Thyroid gland (tissue), 4 donors: ENCODE data around the gene MGAT5B.

Experiments used
- POLR2A ChIP-seq, 2 donors: fragments of 450-650 bp; IDR thresholded peaks; one replicate each; pipeline ENCODE4 v1.6.1; 2017; ENCODE audit warnings: antibody characterized with exemption in 2 of 2, mild to moderate bottlenecking in 2 of 2, moderate library complexity in 1 of 2
- TF ChIP-seq, protein P1 (sequence below), 6 experiments: fragments of 200-600 bp in 3 of 6; fragments of 450-650 bp in 3 of 6; sonication (generic) in 3 of 6; IDR thresholded peaks; one replicate each; pipeline ENCODE4 v1.5.1; 2016 to 2019; ENCODE audit warnings: antibody characterized with exemption in 6 of 6, mild to moderate bottlenecking in 2 of 6, inconsistent platforms in 1 of 6, moderate library complexity in 1 of 6

DNA sequence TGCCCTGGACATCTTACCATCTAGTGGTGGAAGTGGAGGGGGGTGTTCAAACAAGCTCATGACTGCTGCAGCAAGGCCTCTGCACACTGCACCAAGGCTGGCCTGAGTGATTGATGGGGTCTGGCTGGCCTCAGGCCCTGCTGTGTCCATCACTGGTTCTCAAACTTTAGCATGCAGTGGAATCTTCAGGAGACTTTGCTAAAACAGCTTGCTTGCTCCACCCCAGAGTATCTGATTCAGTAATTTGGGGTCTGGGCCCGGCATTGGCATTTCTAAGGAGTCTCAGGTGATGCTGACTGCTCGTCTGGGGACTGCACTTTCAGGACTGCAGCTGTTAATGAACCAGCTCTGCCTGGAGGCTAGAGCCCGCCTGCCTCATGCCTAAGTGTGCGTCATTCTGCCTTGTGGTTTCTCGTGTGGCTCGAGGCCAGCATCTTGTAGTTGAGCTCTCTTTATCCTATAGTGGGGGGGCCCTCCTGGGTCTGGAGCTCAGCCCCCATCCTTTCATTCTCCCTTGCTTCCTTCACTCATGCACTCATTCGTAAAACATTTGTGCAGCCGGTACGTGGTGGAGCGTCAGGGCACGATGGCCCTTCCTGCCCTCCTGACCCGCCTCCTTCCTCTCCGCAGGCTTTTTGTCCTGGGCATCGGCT, 4.1 kb downstream of the MGAT5B start:
- TF ChIP-seq, protein P1, sequence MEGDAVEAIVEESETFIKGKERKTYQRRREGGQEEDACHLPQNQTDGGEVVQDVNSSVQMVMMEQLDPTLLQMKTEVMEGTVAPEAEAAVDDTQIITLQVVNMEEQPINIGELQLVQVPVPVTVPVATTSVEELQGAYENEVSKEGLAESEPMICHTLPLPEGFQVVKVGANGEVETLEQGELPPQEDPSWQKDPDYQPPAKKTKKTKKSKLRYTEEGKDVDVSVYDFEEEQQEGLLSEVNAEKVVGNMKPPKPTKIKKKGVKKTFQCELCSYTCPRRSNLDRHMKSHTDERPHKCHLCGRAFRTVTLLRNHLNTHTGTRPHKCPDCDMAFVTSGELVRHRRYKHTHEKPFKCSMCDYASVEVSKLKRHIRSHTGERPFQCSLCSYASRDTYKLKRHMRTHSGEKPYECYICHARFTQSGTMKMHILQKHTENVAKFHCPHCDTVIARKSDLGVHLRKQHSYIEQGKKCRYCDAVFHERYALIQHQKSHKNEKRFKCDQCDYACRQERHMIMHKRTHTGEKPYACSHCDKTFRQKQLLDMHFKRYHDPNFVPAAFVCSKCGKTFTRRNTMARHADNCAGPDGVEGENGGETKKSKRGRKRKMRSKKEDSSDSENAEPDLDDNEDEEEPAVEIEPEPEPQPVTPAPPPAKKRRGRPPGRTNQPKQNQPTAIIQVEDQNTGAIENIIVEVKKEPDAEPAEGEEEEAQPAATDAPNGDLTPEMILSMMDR (IDR thresholded peaks at IDR 0.05) = no peak
- no peak for TF ChIP-seq POLR2A (IDR thresholded peaks at IDR 0.05)
